ENCODE measurements around the gene LEMD2. TPM values are rescaled to one million over a fixed set of nuclear protein-coding genes. Genes with fewer than 3 reads are reported as not detected.

LEMD2 gene
- total and polyA plus RNA-seq, 12 donors: 32.4 to 121 (median 60.0) TPM

- no peak overlapping the region for H3K4me3 ChIP-seq
- no peaks in the 10 kb centered on the region for H3K9me3 ChIP-seq (replicated peaks in 1 of 3)
- TF ChIP-seq CTCF (IDR thresholded peaks at IDR 0.05): no peak
- no peak for TF ChIP-seq POLR2A (IDR thresholded peaks at IDR 0.05)
- H3K27ac ChIP-seq: no peak overlapping the region
- no peaks in the 10 kb centered on the region for H3K36me3 ChIP-seq (replicated peaks in 1 of 2)
- DNase-seq: peak in 1 of 7 donors; percentile 18
- intact Hi-C loops (cut with DNase I): no loop called here
- H3K4me1 ChIP-seq (replicated peaks in 1 of 2): no peaks in the 10 kb centered on the region
- 44 to 57% (median 53%) methylated on average over 13 to 15 of the region's 15 CpGs for WGBS, 4 donors
- H3K27me3 ChIP-seq: no peaks in the 10 kb centered on the region
These were observed 40.1 kb upstream of the LEMD2 start for GRCh38 chr6:33828764-33829731.

GRCh38 chr6:33828452-33828763 lies 39.5 kb upstream of the LEMD2 start:
- Histone ChIP-seq H3K27ac (no peak overlapping the region), H3K27me3 (no peaks in the 10 kb centered on the region), H3K4me1 (replicated peaks in 1 of 2) (no peaks in the 10 kb centered on the region), H3K36me3 (replicated peaks in 1 of 2) (no peaks in the 10 kb centered on the region), H3K4me3 (no peak overlapping the region), H3K9me3 (replicated peaks in 1 of 3) (no peaks in the 10 kb centered on the region)
- 51 to 70% (median 57%) methylated on average over 3 to 4 of the region's 4 CpGs for WGBS, 4 donors
- intact Hi-C loops (cut with DNase I): no loop called here
- DNase-seq: no peak
- no peak for TF ChIP-seq CTCF (IDR thresholded peaks at IDR 0.05)
- TF ChIP-seq POLR2A (IDR thresholded peaks at IDR 0.05): no peak

GRCh38 chr6:33827546-33828451 lies 38.9 kb upstream of the LEMD2 start:
- Histone ChIP-seq H3K27ac (no peak overlapping the region), H3K36me3 (replicated peaks in 1 of 2) (no peaks in the 10 kb centered on the region), H3K27me3 (no peaks in the 10 kb centered on the region), H3K9me3 (replicated peaks in 1 of 3) (no peaks in the 10 kb centered on the region), H3K4me3 (no peak overlapping the region), H3K4me1 (replicated peaks in 1 of 2) (no peaks in the 10 kb centered on the region)
- no peak for DNase-seq
- intact Hi-C loops (cut with DNase I): no loop called here
- TF ChIP-seq POLR2A (IDR thresholded peaks at IDR 0.05) (no peak), CTCF (IDR thresholded peaks at IDR 0.05) (no peak)
- WGBS, 4 donors: 71 to 82% (median 75%) methylated on average over 11 to 14 of the region's 14 CpGs

GRCh38 chr6:33826537-33826936 lies 37.6 kb upstream of the LEMD2 start:
- Histone ChIP-seq H3K9me3 (replicated peaks in 1 of 3) (no peaks in the 10 kb centered on the region), H3K4me1 (replicated peaks in 1 of 2) (no peaks in the 10 kb centered on the region), H3K36me3 (replicated peaks in 1 of 2) (no peaks in the 10 kb centered on the region), H3K27me3 (no peaks in the 10 kb centered on the region), H3K4me3 (no peak overlapping the region), H3K27ac (no peak overlapping the region)
- no peak for TF ChIP-seq POLR2A (IDR thresholded peaks at IDR 0.05)
- no peak for TF ChIP-seq CTCF (IDR thresholded peaks at IDR 0.05)
- no peak for DNase-seq
- intact Hi-C loops (cut with DNase I): no loop called here
- WGBS, 4 donors: 28 to 73% (median 35%) methylated on average over 2 of the region's 2 CpGs
